ENCODE results near the gene PKN1. TPM values are rescaled to one million over a fixed set of nuclear protein-coding genes. Genes with fewer than 3 reads are reported as not detected.

The PKN1 gene
- total RNA-seq, 1 experiment from 2014 or later, result 257 TPM

- no TSS peak for BruUV-seq (replicated peaks)
- Histone ChIP-seq H3K9me2 (ENCODE audit: insufficient read depth) (no peaks in the 10 kb centered on the region), H3K27me3 (ENCODE audit: insufficient read depth, low read depth) (no peaks in the 10 kb centered on the region), H3K79me2 (ENCODE audit: low read depth) (peaks cover 51% of the 10 kb centered on the region), H3K4me1 (replicated peaks; ENCODE audit: insufficient read depth) (peaks cover 34% of the 10 kb centered on the region), H3K36me3 (ENCODE audit: low read depth) (peaks cover 13% of the 10 kb centered on the region), H4K20me1 (ENCODE audit: insufficient read depth) (peaks cover 34% of the 10 kb centered on the region), H3K4me3 (peak within 1 kb of the TSS; percentile 99), H3K4me2 (peak within 1 kb of the TSS; percentile 90), H3K27ac (peak within 1 kb of the TSS; percentile 91), H3F3A (ENCODE audit: insufficient read depth, low read depth) (peaks cover 46% of the 10 kb centered on the region), H3K9me3 (ENCODE audit: insufficient read depth, low read depth) (no peaks in the 10 kb centered on the region), H2AFZ (no peak within 1 kb of the TSS; the same call in 1 of the 2 replicates)
- CTCF ChIA-PET, result interaction anchor here (0.6 kb wide), 1 partner anchor 14 kb away, joined by 4 read pairs; no protein-coding TSS in a partner anchor
- peak; percentile 95 to 98 for DNase-seq
- intact Hi-C loops (cut with micrococcal nuclease; ENCODE audit: unreplicated experiment), result loop anchor here (1.0 to 10.0 kb wide), 3 partner anchors 20 to 61 kb away; partner anchors contain the start of gene PKN1
- no peak for TF ChIP-seq EZH2 (IDR thresholded peaks at IDR 0.05; ENCODE audit: low read depth)
- TF ChIP-seq, protein P1, sequence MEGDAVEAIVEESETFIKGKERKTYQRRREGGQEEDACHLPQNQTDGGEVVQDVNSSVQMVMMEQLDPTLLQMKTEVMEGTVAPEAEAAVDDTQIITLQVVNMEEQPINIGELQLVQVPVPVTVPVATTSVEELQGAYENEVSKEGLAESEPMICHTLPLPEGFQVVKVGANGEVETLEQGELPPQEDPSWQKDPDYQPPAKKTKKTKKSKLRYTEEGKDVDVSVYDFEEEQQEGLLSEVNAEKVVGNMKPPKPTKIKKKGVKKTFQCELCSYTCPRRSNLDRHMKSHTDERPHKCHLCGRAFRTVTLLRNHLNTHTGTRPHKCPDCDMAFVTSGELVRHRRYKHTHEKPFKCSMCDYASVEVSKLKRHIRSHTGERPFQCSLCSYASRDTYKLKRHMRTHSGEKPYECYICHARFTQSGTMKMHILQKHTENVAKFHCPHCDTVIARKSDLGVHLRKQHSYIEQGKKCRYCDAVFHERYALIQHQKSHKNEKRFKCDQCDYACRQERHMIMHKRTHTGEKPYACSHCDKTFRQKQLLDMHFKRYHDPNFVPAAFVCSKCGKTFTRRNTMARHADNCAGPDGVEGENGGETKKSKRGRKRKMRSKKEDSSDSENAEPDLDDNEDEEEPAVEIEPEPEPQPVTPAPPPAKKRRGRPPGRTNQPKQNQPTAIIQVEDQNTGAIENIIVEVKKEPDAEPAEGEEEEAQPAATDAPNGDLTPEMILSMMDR (conservative IDR thresholded peaks at IDR 0.05), result no peak
- POLR2A ChIA-PET (ENCODE audit: unreplicated experiment), result interaction anchor here (0.5 to 1.3 kb wide), 7 partner anchors 10 to 55 kb away, joined by 3 to 16 read pairs (median 5); no protein-coding TSS in a partner anchor
These were observed 63.1 kb downstream of the PKN1 start, which contains the start of gene GIPC1 for GRCh38 chr19:14496029-14496833. TSS of gene GIPC1 (minus strand) at chr19:14496127. CDS start at chr19:14482976, 13,151 bp downstream.

- 0 out of 2 replicates have a peak overlapping the region, but pooled peaks have one; percentile 15 for H2AFZ ChIP-seq
- no peaks in the 10 kb centered on the region for H3K9me3 ChIP-seq (ENCODE audit: insufficient read depth, low read depth)
- H3K4me1 ChIP-seq (replicated peaks; ENCODE audit: insufficient read depth), result peaks cover 34% of the 10 kb centered on the region
- peak overlapping the region; percentile 71 for H3K4me2 ChIP-seq
- BruUV-seq (replicated peaks), result TSS peak; percentile 74
- H4K20me1 ChIP-seq (ENCODE audit: insufficient read depth), result peaks cover 28% of the 10 kb centered on the region
- TF ChIP-seq, protein P1 (conservative IDR thresholded peaks at IDR 0.05), result no peak
- TF ChIP-seq EZH2 (IDR thresholded peaks at IDR 0.05; ENCODE audit: low read depth), result no peak
- H3K9me2 ChIP-seq (ENCODE audit: insufficient read depth), result no peaks in the 10 kb centered on the region
- H3K4me3 ChIP-seq, result peak overlapping the region; percentile 28; the same call in 1 of the 2 replicates
- peaks cover 10% of the 10 kb centered on the region; the same call in 1 of the 2 replicates for H3K36me3 ChIP-seq (ENCODE audit: low read depth)
- H3K79me2 ChIP-seq (ENCODE audit: low read depth), result peaks cover 45% of the 10 kb centered on the region
- peaks cover 50% of the 10 kb centered on the region for H3F3A ChIP-seq (ENCODE audit: insufficient read depth, low read depth)
- intact Hi-C loops (cut with micrococcal nuclease; ENCODE audit: unreplicated experiment), result loop anchor here (1.0 to 10.0 kb wide), 3 partner anchors 19 to 62 kb away; partner anchors contain the start of gene PKN1
- peak overlapping the region; percentile 82 for H3K27ac ChIP-seq
- H3K27me3 ChIP-seq (ENCODE audit: insufficient read depth, low read depth), result no peaks in the 10 kb centered on the region
- no peak for DNase-seq
- ChIA-PET CTCF (interaction anchor here (0.5 to 1.1 kb wide), 3 partner anchors 22 to 938 kb away, joined by 3 to 14 read pairs (median 3); partner anchors contain the start of gene DNAJB1), POLR2A (ENCODE audit: unreplicated experiment) (interaction anchor here (0.6 to 1.1 kb wide), 6 partner anchors 9 to 53 kb away, joined by 3 to 6 read pairs (median 4); no protein-coding TSS in a partner anchor)
These were observed 63.7 kb downstream of the PKN1 start for GRCh38 chr19:14496834-14497227.

DNA sequence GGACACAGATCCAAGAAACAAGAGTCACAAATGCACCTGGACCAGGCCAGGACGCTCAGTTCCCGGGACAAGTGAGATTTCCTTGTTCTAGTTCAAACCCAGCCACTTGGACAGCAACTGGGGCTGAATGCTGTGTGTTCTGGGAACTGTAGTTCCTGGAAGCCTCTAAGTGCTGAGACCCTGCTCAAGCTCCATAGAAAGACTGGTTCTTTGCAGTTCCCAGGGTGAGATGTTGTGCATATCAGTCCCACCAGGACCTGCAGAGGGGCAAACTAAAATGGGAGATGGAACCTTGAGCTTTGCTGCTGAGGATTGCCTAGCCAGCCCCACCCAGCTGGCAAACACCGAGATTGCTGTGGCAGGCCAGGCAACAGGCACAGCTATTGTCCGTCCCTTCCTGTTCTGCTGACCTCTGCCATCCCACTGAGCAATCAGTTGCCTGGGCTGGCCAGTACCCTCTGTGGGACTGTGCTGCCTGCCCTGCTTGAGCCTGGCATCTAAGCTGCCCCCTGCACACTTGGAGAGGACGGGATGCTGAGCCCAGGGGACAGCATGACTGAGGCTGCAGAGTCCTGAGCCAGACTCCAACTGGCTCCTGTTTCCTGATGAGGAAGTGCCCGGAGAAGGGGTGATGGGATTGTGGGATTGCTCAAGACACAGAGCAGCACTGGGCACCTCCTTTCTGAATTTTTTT lies 64.3 kb downstream of the PKN1 start:
- H3K4me3 ChIP-seq, result no peak overlapping the region; the same call in 1 of the 2 replicates
- no peak for TF ChIP-seq EZH2 (IDR thresholded peaks at IDR 0.05; ENCODE audit: low read depth)
- TF ChIP-seq, protein P1 (conservative IDR thresholded peaks at IDR 0.05), result no peak
- peak; percentile 60 to 81 for DNase-seq
- H3F3A ChIP-seq (ENCODE audit: insufficient read depth, low read depth), result peaks cover 54% of the 10 kb centered on the region
- ChIA-PET POLR2A (ENCODE audit: unreplicated experiment) (interaction anchor here (0.6 to 0.9 kb wide), 3 partner anchors 8 to 20 kb away, joined by 4 to 6 read pairs (median 5); no protein-coding TSS in a partner anchor), CTCF (interaction anchor here (0.5 to 1.1 kb wide), 3 partner anchors 21 to 937 kb away, joined by 3 to 14 read pairs (median 3); partner anchors contain the start of gene DNAJB1)
- H4K20me1 ChIP-seq (ENCODE audit: insufficient read depth), result peaks cover 22% of the 10 kb centered on the region
- peaks cover 40% of the 10 kb centered on the region for H3K79me2 ChIP-seq (ENCODE audit: low read depth)
- intact Hi-C loops (cut with micrococcal nuclease; ENCODE audit: unreplicated experiment), result loop anchor here (10.0 kb wide), 1 partner anchor 63 kb away; the partner anchor contains the start of gene PKN1
- H3K4me2 ChIP-seq, result peak overlapping the region; percentile 71
- peaks cover 6% of the 10 kb centered on the region; the same call in 1 of the 2 replicates for H3K36me3 ChIP-seq (ENCODE audit: low read depth)
- H3K4me1 ChIP-seq (replicated peaks; ENCODE audit: insufficient read depth), result peaks cover 39% of the 10 kb centered on the region
- H3K9me3 ChIP-seq (ENCODE audit: insufficient read depth, low read depth), result no peaks in the 10 kb centered on the region
- no TSS peak for BruUV-seq (replicated peaks)
- no peaks in the 10 kb centered on the region for H3K27me3 ChIP-seq (ENCODE audit: insufficient read depth, low read depth)
- peak overlapping the region; percentile 82 for H3K27ac ChIP-seq
- no peaks in the 10 kb centered on the region for H3K9me2 ChIP-seq (ENCODE audit: insufficient read depth)
- H2AFZ ChIP-seq, result 0 out of 2 replicates have a peak overlapping the region, but pooled peaks have one; percentile 15

Measured in PC-9 (cell line).